SU-DHL-6 (cell line): ENCODE data around the gene MLH1.

Source experiments
- H2AFZ ChIP-seq: fragments of 200-600 bp; sonication (generic); 2 replicates; pipeline ENCODE4 v1.6.1; 2014; ENCODE audit warnings: low read depth, mild to moderate bottlenecking, moderate library complexity, mixed read lengths, antibody characterized with exemption, low read length; ENCODE audit not compliant: severe bottlenecking
- H3F3A ChIP-seq: fragments of 200-600 bp; shearing (Covaris generic); 2 replicates; pipeline ENCODE4 v1.6.0; 2016; ENCODE audit warnings: antibody characterized with exemption, mild to moderate bottlenecking; ENCODE audit not compliant: insufficient read depth
- H3K27ac ChIP-seq: fragments of 200-600 bp; sonication (generic); 2 replicates; pipeline ENCODE4 v1.5.1; 2016; ENCODE audit warnings: low read depth, mild to moderate bottlenecking, low read length, moderate library complexity, mixed read lengths
- H3K27me3 ChIP-seq: fragments of 200-600 bp; sonication (generic), shearing (Covaris generic); 2 replicates; pipeline ENCODE4 v1.6.0; 2014; ENCODE audit warnings: mild to moderate bottlenecking, low read length
- H3K36me3 ChIP-seq: fragments of 200-600 bp; sonication (generic); 2 replicates; pipeline ENCODE4 v1.6.1; 2014; ENCODE audit warnings: mild to moderate bottlenecking, low read length, mixed read lengths
- H3K4me2 ChIP-seq: fragments of 300-600, 200-600 bp; shearing (Covaris generic), sonication (generic); 2 replicates; pipeline ENCODE4 v1.6.0; 2014; ENCODE audit warnings: low read length, low read depth, mild to moderate bottlenecking; ENCODE audit not compliant: poor library complexity, severe bottlenecking
- H3K4me3 ChIP-seq: fragments of 200-600 bp; sonication (generic); 2 replicates; pipeline ENCODE4 v1.5.1; 2014; ENCODE audit warnings: antibody characterized with exemption, low read length, mild to moderate bottlenecking, mixed read lengths; ENCODE audit not compliant: insufficient read depth, poor library complexity, severe bottlenecking
- H3K79me2 ChIP-seq: fragments of 200-600 bp; sonication (generic); 2 replicates; pipeline ENCODE4 v1.6.1; 2014; ENCODE audit warnings: mild to moderate bottlenecking, low read length, moderate library complexity; ENCODE audit not compliant: insufficient read depth
- H3K9ac ChIP-seq: fragments of 200-600 bp; sonication (generic); 2 replicates; pipeline ENCODE4 v1.7.0; 2014; ENCODE audit warnings: mild to moderate bottlenecking, low read length
- H3K9me2 ChIP-seq: fragments of 200-600 bp; sonication (generic); replicated peaks from 2 replicates; pipeline ENCODE4 v1.6.1; 2014; ENCODE audit warnings: low read length; ENCODE audit not compliant: insufficient read depth
- H3K9me3 ChIP-seq: fragments of 200-600 bp; sonication (generic); 2 replicates; pipeline ENCODE4 v1.6.1; 2014; ENCODE audit warnings: low read length, mixed read lengths; ENCODE audit not compliant: insufficient read depth
- H4K20me1 ChIP-seq: fragments of 200-600 bp; sonication (generic); 2 replicates; pipeline ENCODE4 v1.6.1; 2014; ENCODE audit warnings: low read depth, mild to moderate bottlenecking, antibody characterized with exemption, low read length, moderate library complexity, mixed read lengths
- CTCF ChIP-seq: fragments of 200-600 bp; sonication (generic); IDR thresholded peaks from one replicate; pipeline ENCODE4 v1.5.1; 2017; ENCODE audit warnings: antibody characterized with exemption, mild to moderate bottlenecking, low read length, moderate library complexity; ENCODE audit not compliant: insufficient read depth, poor library complexity, severe bottlenecking
- EZH2phosphoT487 ChIP-seq: fragments of 200-600 bp; sonication (generic), shearing (Covaris generic); conservative IDR thresholded peaks from 2 replicates; pipeline ENCODE4 v1.6.1; 2018; ENCODE audit warnings: mild to moderate bottlenecking, antibody characterized with exemption, low read length, moderate library complexity, mixed read lengths

The MLH1 gene

GRCh38 chr3:37064747-37065146 lies 71.4 kb downstream of the MLH1 start:
- no peaks in the 10 kb centered on the region for H4K20me1 ChIP-seq
- no peak overlapping the region for H3K4me2 ChIP-seq
- no peak overlapping the region for H3K4me3 ChIP-seq
- no peaks in the 10 kb centered on the region for H3F3A ChIP-seq
- H3K27me3 ChIP-seq = no peaks in the 10 kb centered on the region
- H3K9me2 ChIP-seq = no peaks in the 10 kb centered on the region
- no peak overlapping the region for H3K9ac ChIP-seq
- H3K79me2 ChIP-seq = no peaks in the 10 kb centered on the region
- no peak overlapping the region for H2AFZ ChIP-seq
- 0 out of 2 replicates have a peak, but pooled peaks cover 4% of the 10 kb centered on the region for H3K36me3 ChIP-seq
- no peak overlapping the region for H3K27ac ChIP-seq
- TF ChIP-seq EZH2phosphoT487 = no peak
- no peak for TF ChIP-seq CTCF
- H3K9me3 ChIP-seq = no peaks in the 10 kb centered on the region

- H3K4me3 ChIP-seq = no peak overlapping the region
- no peak overlapping the region for H3K27ac ChIP-seq
- no peaks in the 10 kb centered on the region for H3K9me2 ChIP-seq
- no peaks in the 10 kb centered on the region for H3K27me3 ChIP-seq
- no peaks in the 10 kb centered on the region for H3K36me3 ChIP-seq
- no peaks in the 10 kb centered on the region for H3F3A ChIP-seq
- no peaks in the 10 kb centered on the region for H4K20me1 ChIP-seq
- no peaks in the 10 kb centered on the region for H3K9me3 ChIP-seq
- no peaks in the 10 kb centered on the region for H3K79me2 ChIP-seq
- no peak overlapping the region for H3K9ac ChIP-seq
- H2AFZ ChIP-seq = no peak overlapping the region
- H3K4me2 ChIP-seq = no peak overlapping the region
- TF ChIP-seq EZH2phosphoT487 (no peak), CTCF (no peak)
Observed at GRCh38 chr3:37067577-37067976, 74.3 kb downstream of the MLH1 start.

GRCh38 chr3:37068031-37068430 lies 74.7 kb downstream of the MLH1 start:
- H3K4me3 ChIP-seq = no peak overlapping the region
- H3K9me2 ChIP-seq = no peaks in the 10 kb centered on the region
- no peaks in the 10 kb centered on the region for H4K20me1 ChIP-seq
- no peak overlapping the region for H2AFZ ChIP-seq
- no peaks in the 10 kb centered on the region for H3K79me2 ChIP-seq
- no peaks in the 10 kb centered on the region for H3K36me3 ChIP-seq
- no peaks in the 10 kb centered on the region for H3F3A ChIP-seq
- H3K4me2 ChIP-seq = no peak overlapping the region
- no peak overlapping the region for H3K9ac ChIP-seq
- no peak overlapping the region for H3K27ac ChIP-seq
- TF ChIP-seq CTCF (no peak), EZH2phosphoT487 (no peak)
- no peaks in the 10 kb centered on the region for H3K9me3 ChIP-seq
- H3K27me3 ChIP-seq = no peaks in the 10 kb centered on the region
